Endothelial cell (in vitro differentiated cells): ENCODE results near the gene GIGYF1. TPM values are rescaled to one million over a fixed set of nuclear protein-coding genes. Genes with fewer than 3 reads are reported as not detected.
"Not testable (repeated sequence)": the region's sequence is repeated elsewhere in the genome, so short reads cannot be mapped to it uniquely, and the experiment has no call there.

Source experiments
- DNase-seq: peaks from one replicate; pipeline ENCODE4 v3.0.0; 2021; ENCODE audit warnings: low spot score
- H3K27ac Mint-ChIP-seq: one replicate; pipeline ENCODE4 v1.8.0; 2021; ENCODE audit warnings: mixed read lengths, inconsistent platforms; ENCODE audit not compliant: unreplicated experiment
- H3K27me3 Mint-ChIP-seq: one replicate; pipeline ENCODE4 v1.8.0; 2021; ENCODE audit warnings: mild to moderate bottlenecking, moderate library complexity, mixed read lengths, inconsistent platforms; ENCODE audit not compliant: unreplicated experiment
- H3K36me3 Mint-ChIP-seq: one replicate; pipeline ENCODE4 v1.8.0; 2021; ENCODE audit warnings: mild to moderate bottlenecking, low read depth, mixed read lengths, inconsistent platforms; ENCODE audit not compliant: unreplicated experiment
- H3K4me1 Mint-ChIP-seq: one replicate; pipeline ENCODE4 v1.8.0; 2021; ENCODE audit warnings: mild to moderate bottlenecking, mixed read lengths, inconsistent platforms; ENCODE audit not compliant: unreplicated experiment
- H3K4me3 Mint-ChIP-seq: one replicate; pipeline ENCODE4 v1.8.0; 2021; ENCODE audit warnings: mild to moderate bottlenecking, mixed read lengths, inconsistent platforms; ENCODE audit not compliant: unreplicated experiment
- H3K9me3 Mint-ChIP-seq: one replicate; pipeline ENCODE4 v1.8.0; 2021; ENCODE audit warnings: mixed read lengths, inconsistent platforms; ENCODE audit not compliant: unreplicated experiment
- CTCF ChIP-seq: fragments of 200-600 bp; sonication (generic); IDR thresholded peaks from one replicate; pipeline ENCODE4 v1.5.0; 2021; ENCODE audit warnings: antibody characterized with exemption; ENCODE audit not compliant: unreplicated experiment
- total RNA-seq: library from RNA; stranded (reverse); fragmentation: NEBNext Ultra II Directional; extraction: Animal tissue kit (Norgen Biotek cat#: 25700); gene quantifications from one replicate; pipeline ENCODE4 v1.2.1, GENCODE V29; 2021; ENCODE audit not compliant: unreplicated experiment

The GIGYF1 gene
- total RNA-seq, 1 donor from 2014 or later = 70.6 TPM

GRCh38 chr7:100730136-100730800 is 36.2 kb upstream of the GIGYF1 start:
- H3K4me1 Mint-ChIP-seq = no peaks in the 10 kb centered on the region
- no peaks in the 10 kb centered on the region for H3K9me3 Mint-ChIP-seq
- no peak for DNase-seq
- no peak for TF ChIP-seq CTCF
- no peak overlapping the region for H3K4me3 Mint-ChIP-seq
- H3K27ac Mint-ChIP-seq = no peak overlapping the region
- H3K27me3 Mint-ChIP-seq = no peaks in the 10 kb centered on the region
- H3K36me3 Mint-ChIP-seq = no peaks in the 10 kb centered on the region

GRCh38 chr7:100728196-100728595 is 34.1 kb upstream of the GIGYF1 start:
- H3K36me3 Mint-ChIP-seq = peaks cover 4% of the 10 kb centered on the region
- no peak for DNase-seq
- no peaks in the 10 kb centered on the region for H3K4me1 Mint-ChIP-seq
- no peak overlapping the region for H3K4me3 Mint-ChIP-seq
- no peak overlapping the region for H3K27ac Mint-ChIP-seq
- peaks cover 4% of the 10 kb centered on the region for H3K27me3 Mint-ChIP-seq
- H3K9me3 Mint-ChIP-seq = no peaks in the 10 kb centered on the region
- no peak for TF ChIP-seq CTCF

- Mint-ChIP-seq H3K27me3 (peaks cover 5% of the 10 kb centered on the region), H3K4me3 (no peak overlapping the region), H3K4me1 (peaks cover 7% of the 10 kb centered on the region), H3K9me3 (no peaks in the 10 kb centered on the region), H3K36me3 (peaks cover 4% of the 10 kb centered on the region), H3K27ac (peak overlapping the region; percentile 53)
- TF ChIP-seq CTCF = no peak
- DNase-seq = no peak
Measured at GRCh38 chr7:100726996-100727761, 33.1 kb upstream of the GIGYF1 start.

GRCh38 chr7:100724364-100724763 is 30.3 kb upstream of the GIGYF1 start:
- Mint-ChIP-seq H3K4me3 (peak overlapping the region; percentile 38), H3K27me3 (peaks cover 26% of the 10 kb centered on the region), H3K4me1 (peaks cover 18% of the 10 kb centered on the region)
- H3K27ac Mint-ChIP-seq, DNase-seq, H3K9me3 Mint-ChIP-seq, H3K36me3 Mint-ChIP-seq: not testable (repeated sequence)

- no peak for DNase-seq
- no peak for TF ChIP-seq CTCF
- H3K27ac Mint-ChIP-seq = no peak overlapping the region
- H3K36me3 Mint-ChIP-seq = peaks cover 7% of the 10 kb centered on the region
- no peaks in the 10 kb centered on the region for H3K9me3 Mint-ChIP-seq
- H3K4me1 Mint-ChIP-seq = peaks cover 18% of the 10 kb centered on the region
- H3K27me3 Mint-ChIP-seq = peaks cover 26% of the 10 kb centered on the region
- H3K4me3 Mint-ChIP-seq = peak overlapping the region; percentile 31
Measured at GRCh38 chr7:100723732-100724275, 29.8 kb upstream of the GIGYF1 start.
